GM13976 (cell line): ENCODE results near the gene KIF3C.

Experiments used
- DNase-seq: peaks from one replicate; pipeline ENCODE4 v3.0.0; 2012; ENCODE audit warnings: low spot score
- in situ Hi-C: fragments of 300-500 bp; cut with MboI; formaldehyde crosslinking; loops from one replicate; pipeline ENCODE4 v1.12.0; 2022; ENCODE audit warnings: low sequenced_read_pairs, mixed read lengths, inconsistent platforms; ENCODE audit not compliant: unreplicated experiment
- TF ChIP-seq, protein P1 (sequence below): IDR thresholded peaks from 2 replicates; pipeline ENCODE4 v1.5.1; 2012; ENCODE audit warnings: borderline replicate concordance, mild to moderate bottlenecking; ENCODE audit not compliant: insufficient read depth; ENCODE audit errors: extremely low read depth, missing control alignments, control extremely low read depth

KIF3C gene

GRCh38 chr2:25991965-25992364 is 9.7 kb upstream of the KIF3C start:
- DNase-seq: no peak
- in situ Hi-C loops: loop anchor here (10.0 to 25.0 kb wide), 2 partner anchors 153 to 345 kb away; partner anchors contain the start of genes ADGRF3 and SELENOI
- TF ChIP-seq, protein P1, sequence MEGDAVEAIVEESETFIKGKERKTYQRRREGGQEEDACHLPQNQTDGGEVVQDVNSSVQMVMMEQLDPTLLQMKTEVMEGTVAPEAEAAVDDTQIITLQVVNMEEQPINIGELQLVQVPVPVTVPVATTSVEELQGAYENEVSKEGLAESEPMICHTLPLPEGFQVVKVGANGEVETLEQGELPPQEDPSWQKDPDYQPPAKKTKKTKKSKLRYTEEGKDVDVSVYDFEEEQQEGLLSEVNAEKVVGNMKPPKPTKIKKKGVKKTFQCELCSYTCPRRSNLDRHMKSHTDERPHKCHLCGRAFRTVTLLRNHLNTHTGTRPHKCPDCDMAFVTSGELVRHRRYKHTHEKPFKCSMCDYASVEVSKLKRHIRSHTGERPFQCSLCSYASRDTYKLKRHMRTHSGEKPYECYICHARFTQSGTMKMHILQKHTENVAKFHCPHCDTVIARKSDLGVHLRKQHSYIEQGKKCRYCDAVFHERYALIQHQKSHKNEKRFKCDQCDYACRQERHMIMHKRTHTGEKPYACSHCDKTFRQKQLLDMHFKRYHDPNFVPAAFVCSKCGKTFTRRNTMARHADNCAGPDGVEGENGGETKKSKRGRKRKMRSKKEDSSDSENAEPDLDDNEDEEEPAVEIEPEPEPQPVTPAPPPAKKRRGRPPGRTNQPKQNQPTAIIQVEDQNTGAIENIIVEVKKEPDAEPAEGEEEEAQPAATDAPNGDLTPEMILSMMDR: no peak

DNA sequence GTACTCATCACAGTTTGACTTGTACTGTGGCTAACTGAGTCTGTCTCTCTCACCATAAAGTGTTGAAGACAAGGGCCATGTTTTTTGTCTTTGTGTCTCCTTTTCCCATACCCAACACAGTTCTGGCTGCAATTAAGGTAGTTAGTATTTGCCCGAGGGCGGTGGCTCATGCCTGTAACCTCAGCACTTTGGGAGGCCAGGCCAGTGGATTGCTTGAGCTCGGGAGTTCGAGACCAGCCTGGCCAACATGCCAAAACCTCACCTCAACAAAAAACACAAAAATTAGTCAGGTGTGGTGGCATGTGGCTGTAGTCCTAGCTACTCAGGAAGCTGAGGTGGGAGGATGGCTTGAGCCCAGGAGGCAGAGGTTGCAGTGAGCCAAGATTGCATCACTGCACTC is 6.9 kb upstream of the KIF3C start:
- in situ Hi-C loops: loop anchor here (25.0 kb wide), 1 partner anchor 348 kb away; the partner anchor contains the start of genes ADGRF3 and SELENOI
- DNase-seq: no peak

DNA sequence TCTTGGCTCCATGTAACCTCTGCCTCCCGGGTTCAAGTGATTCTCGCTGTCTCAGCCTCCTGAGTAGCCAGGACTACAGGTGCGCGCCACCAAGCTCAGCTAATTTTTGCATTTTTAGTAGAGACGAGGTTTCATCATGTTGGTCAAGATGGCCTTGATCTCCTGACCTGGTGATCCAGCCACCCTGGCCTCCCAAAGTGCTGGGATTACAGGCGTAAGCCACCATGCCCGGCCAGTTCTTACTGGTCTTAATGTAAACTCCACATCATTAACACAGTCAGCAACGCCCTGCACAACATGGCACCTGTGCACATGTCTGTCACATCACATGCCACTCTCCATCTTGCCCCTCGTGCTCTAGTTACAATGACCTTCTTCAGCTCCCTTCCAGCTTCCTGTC is 5.8 kb upstream of the KIF3C start:
- TF ChIP-seq, protein P1: no peak
- no peak for DNase-seq
- in situ Hi-C loops: loop anchor here (25.0 kb wide), 1 partner anchor 349 kb away; the partner anchor contains the start of genes ADGRF3 and SELENOI

More for the DNA sequence above, 6.9 kb upstream of the KIF3C start:
- TF ChIP-seq, protein P1: no peak

- in situ Hi-C loops: loop anchor here (25.0 kb wide), 1 partner anchor 354 kb away; the partner anchor contains the start of genes ADGRF3 and SELENOI
- DNase-seq: no peak
- TF ChIP-seq, protein P1: no peak
Observed at GRCh38 chr2:25983735-25984134, 1.4 kb upstream of the KIF3C start.

GRCh38 chr2:25982968-25983280 is 627 bp upstream of the KIF3C start:
- in situ Hi-C loops: loop anchor here (25.0 kb wide), 1 partner anchor 354 kb away; the partner anchor contains the start of genes ADGRF3 and SELENOI
- no peak for DNase-seq
- TF ChIP-seq, protein P1: no peak

DNA sequence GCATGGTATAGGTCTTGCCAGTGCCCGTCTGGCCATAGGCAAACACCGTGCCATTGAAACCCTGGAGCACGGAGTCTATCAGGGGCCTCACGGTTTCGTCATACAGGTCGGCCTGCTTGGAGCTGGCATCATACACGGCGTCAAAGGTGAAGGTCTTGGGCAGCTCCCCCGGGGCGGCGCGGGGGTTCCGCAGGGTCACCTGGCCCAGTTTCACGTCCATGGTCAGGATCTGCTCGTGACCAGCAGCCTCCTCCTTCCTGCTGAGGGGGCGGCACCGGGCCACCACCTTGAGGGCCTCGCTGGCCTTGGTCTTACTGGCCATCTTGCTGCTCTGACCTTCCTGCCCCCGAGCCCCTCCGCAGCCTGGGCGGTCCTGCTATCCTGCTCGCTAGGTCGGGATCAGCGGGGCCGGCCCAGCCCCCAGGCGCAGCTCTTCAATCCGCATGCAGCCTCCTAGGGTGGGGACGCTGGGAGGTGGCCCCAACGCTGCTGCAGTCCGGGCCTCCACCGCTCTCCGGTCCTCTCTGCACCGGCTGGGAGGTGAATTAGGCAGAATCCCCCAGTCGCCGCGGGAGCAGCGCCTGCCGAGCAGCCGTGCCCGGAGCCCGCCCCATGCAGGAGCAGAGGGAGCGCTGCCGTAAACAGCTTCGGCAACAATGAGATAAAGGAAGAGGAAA is 563 bp downstream of the KIF3C start:
- DNase-seq: peak; percentile 64
- TF ChIP-seq, protein P1: no peak
- in situ Hi-C loops: loop anchor here (25.0 kb wide), 1 partner anchor 356 kb away; the partner anchor contains the start of genes ADGRF3 and SELENOI
